Testis (tissue), 2 donors: ENCODE measurements around the gene PPM1M.
"Not testable (repeated sequence)": the region's sequence is repeated elsewhere in the genome, so short reads cannot be mapped to it uniquely, and the experiment has no call there.

Source experiments
- CTCF ChIP-seq, 3 experiments: fragments of 450-650 bp in 2 of 3; fragments of 200-600 bp in 1 of 3; sonication (generic) in 1 of 3; IDR thresholded peaks; one replicate each; pipeline ENCODE4 v1.5.1; 2016 to 2019; ENCODE audit warnings: antibody characterized with exemption in 3 of 3, mild to moderate bottlenecking in 2 of 3, moderate library complexity in 1 of 3
- POLR2A ChIP-seq: fragments of 450-650 bp; IDR thresholded peaks from one replicate; pipeline ENCODE4 v1.6.1; 2017; ENCODE audit warnings: antibody characterized with exemption, mild to moderate bottlenecking, moderate library complexity

DNA sequence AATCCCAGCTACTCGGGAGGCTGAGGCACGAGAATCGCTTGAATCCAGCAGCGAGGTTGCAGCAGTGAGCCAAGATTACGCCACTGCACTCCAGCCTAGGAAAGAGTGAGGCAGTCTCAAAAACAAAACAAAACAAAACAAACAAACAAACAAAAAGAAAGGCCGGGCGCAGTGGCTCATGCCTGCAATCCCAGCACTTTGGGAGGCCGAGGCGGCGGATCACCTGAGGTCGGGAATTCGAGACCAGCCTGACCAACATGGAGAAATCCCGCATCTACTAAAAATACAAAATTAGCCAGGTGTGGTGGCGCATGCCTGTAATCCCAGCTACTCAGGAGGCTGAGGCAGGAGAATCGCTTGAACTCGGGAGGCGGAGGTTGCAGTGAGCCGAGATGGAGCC is 29.2 kb downstream of the PPM1M start:
- TF ChIP-seq CTCF (IDR thresholded peaks at IDR 0.05); POLR2A: not testable (repeated sequence)
